GM12892 (cell line): Measurements from ENCODE around the gene PPP1R37.

Experiments
- POLR2A ChIP-seq: IDR thresholded peaks from 2 replicates; pipeline ENCODE4 v1.6.1; 2011; ENCODE audit warnings: low read depth, low read length, control low read depth
- POLR2AphosphoS5 ChIP-seq: IDR thresholded peaks from 2 replicates; pipeline ENCODE4 v1.6.1; 2011; ENCODE audit warnings: low read depth, low read length, control low read depth
- TAF1 ChIP-seq: IDR thresholded peaks from 2 replicates; pipeline ENCODE4 v1.6.1; 2011; ENCODE audit warnings: low read depth, mild to moderate bottlenecking, control low read depth, low read length, borderline replicate concordance

- TF ChIP-seq POLR2AphosphoS5 = no peak
- no peak for TF ChIP-seq POLR2A
- TF ChIP-seq TAF1 = no peak
These were observed 43.8 kb upstream of the PPP1R37 start for GRCh38 chr19:45049073-45049736.
